ENCODE data around the gene ABCG5.
A peak's percentile ranks its signal among the peaks of the same experiment; 100 is the strongest.

Gene ABCG5

DNA sequence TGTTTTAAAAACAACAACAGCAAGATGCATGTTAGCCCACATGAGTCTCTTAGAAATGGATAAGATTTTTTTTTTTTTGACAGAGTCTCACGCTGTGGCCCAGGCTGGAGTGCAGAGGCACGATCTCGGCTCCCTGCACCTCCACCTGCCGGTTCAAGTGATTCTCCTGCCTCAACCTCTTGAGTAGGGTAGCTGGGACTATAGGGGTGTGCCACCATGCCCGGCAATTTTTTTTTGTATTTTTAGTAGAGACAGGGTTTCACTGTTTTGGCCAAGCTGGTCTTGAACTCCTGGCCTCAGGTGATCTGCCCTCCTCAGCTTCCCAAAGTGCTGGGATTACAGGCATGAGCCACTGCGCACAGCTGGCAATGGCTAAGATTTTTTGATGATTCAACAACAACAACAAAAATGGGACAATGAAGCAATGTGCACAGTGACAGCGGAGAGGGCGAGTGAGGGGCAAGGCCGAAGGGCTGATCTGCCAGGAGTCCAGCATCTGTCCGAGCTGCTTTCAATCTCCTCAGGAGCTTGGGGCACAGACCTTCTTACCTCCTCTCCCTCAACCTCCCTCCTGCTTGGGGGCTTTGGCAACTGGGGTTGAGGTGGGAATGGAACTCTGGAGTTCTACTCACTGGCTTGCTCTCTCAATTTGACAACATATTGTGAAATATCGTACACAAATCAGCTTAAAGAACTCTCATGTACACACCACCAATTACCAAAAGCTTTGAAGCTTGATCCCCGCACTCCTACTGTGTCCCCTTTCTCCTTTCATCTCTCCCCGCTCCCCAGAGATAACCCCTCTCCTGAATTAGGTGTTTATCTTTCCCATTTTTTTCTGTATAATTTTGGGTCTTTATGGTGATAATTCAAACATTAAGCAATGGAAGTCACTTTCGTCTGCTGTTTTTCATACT lies 3.6 kb upstream of the ABCG5 start:
- DNase-seq (ENCODE audit: low spot score) = no peak

- DNase-seq (ENCODE audit: low spot score) = no peak
Measured at GRCh38 chr2:43840965-43841364, 2.3 kb upstream of the ABCG5 start.

GRCh38 chr2:43839776-43840564 lies 1.3 kb upstream of the ABCG5 start:
- no peak for DNase-seq (ENCODE audit: low spot score)

DNA sequence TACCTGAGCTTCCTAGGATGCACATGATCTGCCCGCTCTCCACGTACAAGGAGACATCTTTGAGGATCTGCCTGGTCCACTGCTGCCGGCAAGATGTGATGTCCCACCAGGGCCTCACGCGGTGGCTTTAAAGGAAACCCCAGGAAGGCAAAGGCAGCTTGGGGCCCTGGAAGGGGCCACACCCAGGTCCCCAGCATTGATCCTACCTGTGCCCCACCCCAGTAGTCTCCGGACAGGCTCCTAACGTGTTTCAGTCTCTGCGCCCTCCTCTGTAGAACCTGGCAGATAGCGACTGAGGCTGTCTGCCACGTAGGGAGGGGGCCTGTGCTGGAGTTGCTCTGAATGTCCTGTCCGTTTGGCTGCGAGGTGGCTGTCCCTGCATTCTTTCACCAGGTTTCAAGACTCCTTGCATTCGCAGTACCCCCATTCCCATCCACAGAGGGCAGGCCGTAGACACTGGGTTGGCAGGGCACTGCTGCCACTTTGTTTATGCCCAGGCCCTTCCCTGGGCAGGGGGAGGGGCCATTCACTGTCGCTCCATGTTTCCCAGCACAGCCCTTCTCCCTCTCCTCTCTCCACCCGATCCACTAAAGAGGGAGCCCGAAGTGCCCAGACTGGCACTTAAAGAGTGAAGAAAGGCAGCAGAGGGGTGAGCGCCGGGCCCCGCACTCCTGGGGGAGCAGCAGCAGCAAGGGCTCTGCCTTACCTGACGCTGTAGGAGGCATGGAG lies 644 bp downstream of the ABCG5 start:
- DNase-seq (ENCODE audit: low spot score) = no peak

GRCh38 chr2:43837033-43837432 lies 1.6 kb downstream of the ABCG5 start:
- DNase-seq (ENCODE audit: low spot score) = no peak

DNA sequence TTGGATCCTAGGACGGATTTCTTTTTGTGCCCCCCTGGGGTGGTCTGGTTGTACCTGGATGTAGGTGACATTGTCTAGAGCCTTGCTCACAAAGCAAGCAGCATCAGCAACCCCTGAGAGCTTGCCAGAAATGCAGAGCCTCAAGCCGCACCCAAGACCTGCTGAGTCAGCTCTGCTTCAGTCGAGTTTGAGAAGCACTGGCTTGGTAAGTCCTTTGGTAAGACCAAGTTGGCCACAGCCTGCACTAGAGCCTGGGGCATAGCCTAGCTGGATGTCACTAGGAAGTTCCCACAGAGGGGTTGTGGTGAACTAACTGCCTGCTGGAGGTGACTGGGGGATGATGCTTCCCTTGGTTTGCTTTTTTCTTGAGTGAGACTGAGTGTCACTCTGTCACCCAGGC lies 6.2 kb downstream of the ABCG5 start:
- no peak for DNase-seq (ENCODE audit: low spot score)

DNA sequence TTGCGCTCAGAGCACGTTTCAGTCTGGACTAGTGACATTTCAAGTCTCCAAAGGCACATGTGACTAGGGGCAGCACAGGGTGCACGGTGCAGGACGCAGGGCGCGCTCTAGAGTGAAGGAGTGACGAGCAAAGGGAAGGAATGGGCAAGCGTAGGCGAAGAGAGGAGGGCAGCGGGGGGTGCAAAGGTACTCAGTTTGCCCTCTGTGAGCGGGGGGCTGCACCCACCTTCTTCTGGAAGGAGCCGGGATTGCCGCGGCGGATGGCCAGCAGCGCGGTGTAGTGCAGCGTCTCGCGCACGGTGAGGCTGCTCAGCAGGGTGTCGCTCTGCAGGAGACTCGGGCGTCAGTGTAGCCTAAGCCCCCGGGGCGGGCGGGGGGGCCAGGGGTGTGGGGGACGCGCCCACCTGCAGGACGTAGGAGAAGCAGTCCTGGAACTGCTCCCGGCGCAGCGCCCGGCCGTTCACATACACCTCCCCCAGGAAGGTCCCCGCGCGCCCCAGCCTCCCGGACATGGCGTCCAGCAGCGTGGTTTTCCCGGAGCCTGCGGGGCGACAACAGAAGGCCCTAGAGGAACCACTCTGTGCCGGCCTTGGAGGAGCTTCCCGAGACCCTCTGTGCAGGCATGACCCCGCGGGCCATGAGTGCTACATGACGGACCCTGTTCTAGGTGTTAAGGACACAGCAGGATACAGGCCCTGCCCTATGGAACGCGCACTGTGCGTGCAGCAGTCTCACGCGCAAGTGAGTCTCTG lies 6.9 kb downstream of the ABCG5 start:
- DNase-seq (ENCODE audit: low spot score) = no peak

GRCh38 chr2:43826305-43827250 lies 12.1 kb downstream of the ABCG5 start:
- DNase-seq (ENCODE audit: low spot score) = no peak

DNA sequence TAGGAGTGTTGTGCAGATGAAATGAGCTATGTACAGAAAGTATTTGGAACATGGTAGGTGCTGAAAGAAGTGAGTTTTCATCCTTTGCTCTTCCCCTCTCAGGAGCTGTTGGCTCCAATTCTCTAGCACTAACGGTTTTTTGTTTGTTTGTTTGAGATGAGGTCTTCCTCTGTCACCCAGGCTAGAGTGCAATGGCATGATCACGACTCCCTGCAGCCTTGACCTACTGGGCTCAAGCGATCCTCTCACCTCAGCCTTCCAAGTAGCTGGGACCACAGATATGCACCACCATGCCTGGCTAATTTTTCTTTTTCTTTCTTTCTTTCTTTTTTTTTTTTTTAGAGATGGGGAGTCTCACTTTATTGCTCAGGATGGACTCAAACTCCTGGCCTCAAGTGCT lies 12.8 kb downstream of the ABCG5 start:
- no peak for DNase-seq (ENCODE audit: low spot score)

DNA sequence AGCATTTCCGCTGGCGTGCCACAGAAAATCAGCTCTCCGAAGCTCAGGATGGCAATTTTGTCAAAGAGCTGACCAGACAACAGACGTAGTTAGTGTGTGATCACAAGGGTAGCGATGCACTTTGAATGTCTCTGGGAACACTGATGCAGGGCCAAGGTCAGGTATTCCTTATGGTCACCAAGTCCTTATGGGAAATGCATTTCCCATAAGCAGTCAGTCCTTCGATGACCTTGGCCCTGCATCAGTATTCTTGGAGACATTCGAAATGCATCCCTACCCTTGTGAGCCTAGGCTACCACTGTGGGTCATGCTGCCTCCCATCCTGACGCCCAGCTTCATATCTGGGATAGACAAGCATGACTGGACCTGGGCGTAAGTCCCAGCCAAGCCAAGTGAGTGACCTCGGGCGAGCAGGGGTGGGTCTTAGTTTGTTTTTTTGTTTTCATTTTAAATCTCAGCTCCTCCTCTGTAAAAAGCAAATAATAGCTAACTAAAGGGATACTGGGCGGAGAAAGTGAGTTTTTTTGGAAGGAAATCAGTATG lies 13.6 kb downstream of the ABCG5 start:
- no peak for DNase-seq (ENCODE audit: low spot score)

DNA sequence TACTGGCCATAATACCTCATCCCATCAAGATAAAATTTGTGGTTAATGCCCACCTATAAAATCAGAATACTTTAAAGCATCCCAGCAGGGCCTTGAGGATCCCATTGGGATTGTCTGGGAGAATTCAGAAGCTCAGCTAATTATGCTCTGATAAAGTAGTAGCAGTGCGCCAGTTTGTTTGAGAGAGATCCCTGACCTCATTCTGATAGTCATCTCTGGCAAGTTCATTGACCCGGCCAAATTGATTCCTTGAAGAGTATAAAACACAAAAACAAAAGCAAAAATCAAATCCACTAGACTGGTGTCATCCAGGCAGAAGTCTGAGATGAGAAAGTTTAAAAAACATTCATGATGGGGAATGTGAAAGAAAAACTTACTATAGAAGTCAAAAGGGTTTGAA lies 14.1 kb downstream of the ABCG5 start:
- no peak for DNase-seq (ENCODE audit: low spot score)

DNA sequence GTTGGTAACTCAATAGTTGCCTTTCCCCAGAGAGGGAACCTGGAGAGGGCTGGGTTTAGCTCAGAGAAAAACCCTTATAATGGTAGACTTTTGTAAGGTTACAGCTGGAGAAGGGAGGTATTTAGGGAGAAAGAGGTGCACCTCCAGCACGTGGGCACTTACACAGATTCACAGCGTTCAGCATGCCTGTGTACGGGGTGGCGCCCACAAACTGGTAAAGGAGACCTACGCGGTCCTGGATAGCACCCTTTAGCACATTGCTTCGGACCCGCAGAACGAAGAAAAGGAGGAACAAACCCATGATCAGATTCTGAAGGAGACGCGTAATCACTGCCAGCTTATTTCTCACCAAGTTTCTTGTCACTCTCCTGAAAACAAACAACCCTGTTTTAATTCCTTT lies 14.9 kb downstream of the ABCG5 start:
- no peak for DNase-seq (ENCODE audit: low spot score)

DNA sequence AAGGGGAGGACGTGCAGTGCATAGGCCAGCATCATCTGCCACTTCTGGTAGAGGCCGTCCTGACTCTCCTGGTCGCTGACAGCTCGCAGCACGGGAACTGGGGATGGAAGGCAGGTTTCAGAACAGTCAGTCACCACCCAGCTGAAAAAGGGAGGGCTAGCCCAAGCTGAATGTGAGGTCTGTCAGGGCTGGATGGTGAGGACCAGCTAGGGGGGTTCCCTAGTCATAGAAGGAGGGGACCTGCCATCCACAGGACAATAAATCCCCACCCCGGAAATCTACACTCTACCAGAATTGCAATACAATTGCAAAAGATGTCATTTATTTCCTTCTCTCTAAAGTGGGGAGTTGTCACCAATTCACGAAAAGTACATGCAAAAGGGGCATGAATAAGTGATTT lies 15.8 kb downstream of the ABCG5 start:
- no peak for DNase-seq (ENCODE audit: low spot score)

DNA sequence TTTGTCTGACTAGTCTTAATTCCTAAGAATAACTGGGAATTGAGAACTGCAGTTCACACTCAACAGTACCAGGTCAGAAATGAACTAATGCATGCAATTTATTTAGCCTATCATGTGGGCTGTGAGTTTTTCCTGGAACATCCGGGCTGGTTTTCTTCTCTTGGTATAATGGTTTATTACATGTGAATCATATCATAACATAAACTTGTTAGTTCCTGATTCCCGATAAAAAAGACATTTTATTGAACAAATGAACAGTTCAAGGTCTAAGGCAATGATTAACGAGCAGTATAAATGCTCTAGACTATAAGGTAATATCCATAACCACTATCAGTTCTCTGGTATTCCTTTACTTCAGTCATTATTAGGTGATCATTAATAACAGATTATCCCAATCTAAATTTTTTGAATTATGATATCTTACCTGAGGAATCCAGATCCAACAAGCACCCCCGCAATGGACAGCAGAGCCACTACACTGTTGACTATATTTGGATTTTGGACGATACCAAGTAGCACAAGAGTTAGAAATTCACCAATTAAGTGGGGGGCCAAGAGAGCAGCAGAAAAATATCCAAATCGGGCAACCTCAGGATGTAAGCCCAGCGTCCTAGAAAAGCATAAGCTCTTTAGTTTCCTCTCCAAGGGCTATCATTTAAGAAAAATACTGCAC lies 19.0 kb downstream of the ABCG5 start:
- no peak for DNase-seq (ENCODE audit: low spot score)

DNA sequence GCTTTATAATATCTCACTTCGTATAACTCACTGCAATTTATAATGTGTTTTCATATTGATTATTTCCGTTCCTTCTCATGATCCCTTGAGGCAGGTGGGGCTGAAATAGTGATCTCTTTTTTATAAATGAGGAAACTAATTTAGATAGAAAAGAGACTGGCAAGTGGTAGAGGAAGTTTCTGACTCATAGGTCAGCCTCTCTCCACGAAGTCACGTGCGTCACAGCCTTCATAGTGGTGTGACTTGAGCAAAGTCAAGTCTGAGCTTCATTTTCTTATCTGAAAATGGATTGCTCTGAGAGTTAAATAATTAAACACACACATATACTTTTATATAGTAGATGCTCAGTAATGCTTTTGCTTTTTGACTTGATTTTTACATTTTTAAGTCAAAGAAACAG lies 19.9 kb downstream of the ABCG5 start:
- peak; percentile 32 for DNase-seq (ENCODE audit: low spot score)

DNA sequence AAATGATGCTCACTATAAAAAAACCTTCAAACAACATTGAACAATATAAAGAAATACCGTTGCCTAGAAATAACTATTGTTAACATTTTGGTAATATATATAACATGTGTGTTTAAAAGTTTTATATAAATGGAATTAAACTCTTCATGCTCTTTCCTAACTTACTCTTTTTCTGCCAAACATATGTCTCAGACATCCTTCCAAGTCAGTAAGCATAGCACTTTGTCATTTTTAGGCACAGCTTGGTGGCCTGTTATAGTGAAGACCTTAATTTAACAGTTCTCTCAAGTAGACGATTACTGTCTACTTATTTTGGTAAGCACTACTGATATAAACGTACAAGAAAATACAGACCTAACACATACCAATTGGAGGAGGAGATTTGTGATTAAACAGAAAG lies 23.9 kb downstream of the ABCG5 start:
- DNase-seq (ENCODE audit: low spot score) = no peak

DNA sequence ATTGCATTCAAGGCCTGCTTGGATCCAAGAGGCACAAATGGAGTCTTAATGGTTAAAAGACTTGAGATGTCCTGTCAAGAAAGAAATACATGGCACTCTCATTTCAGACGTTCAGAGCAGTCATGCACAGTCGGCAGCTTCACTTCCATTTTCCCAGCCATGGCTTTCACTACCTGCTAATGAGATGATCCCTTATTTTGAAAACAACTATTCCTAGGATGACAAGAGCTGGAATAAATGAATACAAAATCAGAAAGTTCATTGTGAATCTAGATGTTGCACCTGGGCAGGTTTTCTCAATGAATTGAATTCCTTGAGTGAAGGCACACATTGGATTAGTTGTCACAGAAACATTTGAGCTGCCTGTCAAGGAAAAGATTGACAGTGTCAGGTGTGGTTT lies 25.7 kb downstream of the ABCG5 start:
- DNase-seq (ENCODE audit: low spot score) = no peak

DNA sequence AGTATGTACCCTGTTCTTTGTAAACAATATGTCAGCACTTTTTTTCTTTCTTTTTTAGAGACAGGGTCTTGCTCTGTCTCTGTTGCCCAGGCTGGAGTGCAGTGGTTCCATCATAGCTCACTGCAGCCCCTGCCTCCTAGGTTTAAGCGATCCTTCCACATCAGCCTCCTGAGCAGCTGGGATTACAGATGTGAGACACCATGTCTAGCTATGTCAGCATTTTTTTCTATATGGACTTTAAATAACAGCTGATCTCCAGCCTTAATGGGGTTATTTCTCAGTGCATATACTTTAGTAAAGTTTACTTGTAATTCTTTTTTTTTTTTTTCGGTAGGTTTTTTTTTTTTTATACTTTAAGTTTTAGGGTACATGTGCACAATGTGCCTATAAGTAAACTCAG lies 26.6 kb downstream of the ABCG5 start:
- no peak for DNase-seq (ENCODE audit: low spot score)

DNA sequence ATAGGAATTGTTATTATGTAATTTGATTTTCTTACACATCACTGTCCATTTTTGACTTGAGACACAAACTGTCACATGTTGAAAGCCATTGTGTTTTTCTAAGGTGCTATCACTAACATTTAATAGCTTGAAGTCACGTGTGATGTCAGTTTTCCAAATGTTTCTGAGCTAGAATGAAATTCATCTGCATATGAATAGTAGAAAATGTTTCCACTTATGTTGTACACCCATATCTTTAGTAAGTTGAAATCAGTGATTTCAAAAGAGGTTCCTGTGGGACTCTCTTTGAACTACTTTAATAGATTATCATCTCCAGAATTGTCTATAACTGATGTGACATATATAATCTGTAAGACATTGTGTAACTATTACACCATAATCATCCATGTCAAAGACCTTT lies 27.8 kb downstream of the ABCG5 start:
- no peak for DNase-seq (ENCODE audit: low spot score)

GRCh38 chr2:43810452-43810851 lies 28.2 kb downstream of the ABCG5 start:
- DNase-seq (ENCODE audit: low spot score) = no peak

Data from GM03348 (cell line).